Uterus (tissue), 2 donors: ENCODE results near the gene SUPT3H.

Experiments used
- CTCF ChIP-seq, 4 experiments: fragments of 200-600 bp in 2 of 4; fragments of 450-650 bp in 2 of 4; sonication (generic) in 2 of 4; IDR thresholded peaks; one replicate each; pipeline ENCODE4 v1.5.1; 2016 to 2019; ENCODE audit warnings: antibody characterized with exemption in 4 of 4, mild to moderate bottlenecking in 2 of 4, moderate library complexity in 1 of 4
- POLR2A ChIP-seq, 2 donors: fragments of 450-650 bp; IDR thresholded peaks; one replicate each; pipeline ENCODE4 v1.6.1; 2016; ENCODE audit warnings: antibody characterized with exemption in 2 of 2, mild to moderate bottlenecking in 1 of 2, moderate library complexity in 1 of 2

DNA sequence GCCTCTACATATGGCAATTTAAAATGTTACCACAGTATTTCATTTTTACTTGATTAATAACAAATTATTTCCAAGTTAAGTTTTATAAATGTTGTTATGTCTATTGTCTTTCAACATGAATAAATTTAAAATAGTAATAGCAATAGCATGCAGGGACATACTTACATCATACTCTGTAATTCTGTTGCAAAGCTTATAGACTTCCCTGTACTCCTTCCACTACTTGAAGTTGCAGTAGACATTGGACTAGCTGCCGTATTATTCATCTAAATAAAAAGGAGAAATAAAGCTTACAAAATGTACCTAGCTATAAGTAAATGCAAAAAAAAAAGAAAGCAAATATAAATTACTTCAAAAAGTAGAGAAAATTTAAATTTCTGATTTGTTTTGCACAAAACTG lies 12.7 kb downstream of the SUPT3H start:
- TF ChIP-seq CTCF (IDR thresholded peaks at IDR 0.05) = no peak
- TF ChIP-seq POLR2A (IDR thresholded peaks at IDR 0.05) = no peak
